Thoracic aorta (tissue), 2 donors: ENCODE results near the gene TMEM255B. TPM values are rescaled to one million over a fixed set of nuclear protein-coding genes. Genes with fewer than 3 reads are reported as not detected.
"Not testable (repeated sequence)": the region's sequence is repeated elsewhere in the genome, so short reads cannot be mapped to it uniquely, and the experiment has no call there.

Experiments used
- ATAC-seq: fragments of 150-250 bp; one replicate; pipeline ENCODE4 v1.8.0; 2017; ENCODE audit warnings: low read depth; ENCODE audit not compliant: insufficient number of reproducible peaks, low FRiP score
- DNase-seq: peaks from one replicate; pipeline ENCODE4 v3.0.0-alpha.2; 2020; ENCODE audit warnings: low spot score
- H3K27ac ChIP-seq, 2 donors: fragments of 200-600 bp; sonication (generic); 1 replicate in 1 of 2; 2 replicates in 1 of 2; pipeline ENCODE4 v1.5.1; 2016; ENCODE audit warnings: mild to moderate bottlenecking in 2 of 2, moderate library complexity in 2 of 2
- H3K27me3 ChIP-seq: fragments of 200-600 bp; sonication (generic); replicated peaks from 2 replicates; pipeline ENCODE4 v1.6.0; 2016; ENCODE audit warnings: mild to moderate bottlenecking; ENCODE audit not compliant: insufficient read depth
- H3K36me3 ChIP-seq: fragments of 200-600 bp; sonication (generic); one replicate; pipeline ENCODE4 v1.5.1; 2016
- H3K4me1 ChIP-seq, 2 donors: fragments of 200-600 bp; sonication (generic); 1 replicate in 1 of 2; 2 replicates in 1 of 2; pipeline versions ENCODE4 v1.5.1 to v1.6.0; 2016; ENCODE audit warnings: low read depth in 2 of 2, mild to moderate bottlenecking in 1 of 2; ENCODE audit not compliant: control insufficient read depth in 1 of 2
- H3K4me3 ChIP-seq: fragments of 200-600 bp; sonication (generic); 2 replicates; pipeline ENCODE4 v1.5.1; 2016; ENCODE audit warnings: mild to moderate bottlenecking
- H3K9me3 ChIP-seq: fragments of 200-600 bp; sonication (generic); 2 replicates; pipeline ENCODE4 v1.5.1; 2016
- CTCF ChIP-seq: fragments of 200-600 bp; sonication (generic); IDR thresholded peaks from one replicate; pipeline ENCODE4 v1.5.1; 2019; ENCODE audit warnings: antibody characterized with exemption
- total RNA-seq, 2 donors: library from RNA; depleted of rRNA; stranded (reverse); fragments of >200 nt; gene quantifications; one replicate each; pipeline versions ENCODE4 v1.1.0 to v1.2.3, GENCODE V29; 2016

The TMEM255B gene
- total RNA-seq, 2 donors from 2014 or later, result 11.2 to 14.9 TPM

- TF ChIP-seq CTCF, result no peak
- H3K36me3 ChIP-seq, result peaks cover 66% of the 10 kb centered on the region
- no peak for ATAC-seq
- no peak overlapping the region for H3K27ac ChIP-seq
- no peaks in the 10 kb centered on the region for H3K9me3 ChIP-seq
- no peak overlapping the region for H3K4me3 ChIP-seq
- H3K27me3 ChIP-seq, result no peaks in the 10 kb centered on the region
- no peak for DNase-seq
- peaks cover 5% of the 10 kb centered on the region in 2 donors for H3K4me1 ChIP-seq
Measured at GRCh38 chr13:113832205-113832604, 73.2 kb downstream of the TMEM255B start.

GRCh38 chr13:113832631-113833030 is 73.6 kb downstream of the TMEM255B start:
- Histone ChIP-seq H3K4me3 (no peak overlapping the region), H3K4me1 (peaks cover 8 to 9% of the 10 kb centered on the region in 2 donors), H3K9me3 (no peaks in the 10 kb centered on the region), H3K36me3 (peaks cover 62% of the 10 kb centered on the region), H3K27ac (no peak overlapping the region), H3K27me3 (no peaks in the 10 kb centered on the region)
- DNase-seq (no peak), ATAC-seq (no peak)
- TF ChIP-seq CTCF, result no peak

- ATAC-seq (no peak), DNase-seq (no peak)
- Histone ChIP-seq H3K36me3 (peaks cover 56% of the 10 kb centered on the region), H3K4me3 (no peak overlapping the region), H3K27me3 (no peaks in the 10 kb centered on the region), H3K4me1 (peaks cover 13 to 15% of the 10 kb centered on the region in 2 donors), H3K27ac (no peak overlapping the region), H3K9me3 (no peaks in the 10 kb centered on the region)
- no peak for TF ChIP-seq CTCF
Measured at GRCh38 chr13:113833111-113833830, 74.2 kb downstream of the TMEM255B start.

- H3K9me3 ChIP-seq, H3K27ac ChIP-seq, ATAC-seq, DNase-seq, H3K27me3 ChIP-seq, H3K4me3 ChIP-seq: not testable (repeated sequence)
- peaks cover 21 to 22% of the 10 kb centered on the region in 2 donors for H3K4me1 ChIP-seq
- peaks cover 51% of the 10 kb centered on the region for H3K36me3 ChIP-seq
Measured at GRCh38 chr13:113834006-113834405, 75.0 kb downstream of the TMEM255B start.

GRCh38 chr13:113834496-113835200 is 75.6 kb downstream of the TMEM255B start:
- no peak for TF ChIP-seq CTCF
- Histone ChIP-seq H3K4me1 (peaks cover 27 to 28% of the 10 kb centered on the region in 2 donors), H3K27ac (no peak overlapping the region), H3K4me3 (no peak overlapping the region), H3K36me3 (peaks cover 48% of the 10 kb centered on the region), H3K27me3 (no peaks in the 10 kb centered on the region), H3K9me3 (no peaks in the 10 kb centered on the region)
- ATAC-seq (no peak), DNase-seq (no peak)
